AG04450 (cell line): ENCODE results near the gene ERC1. TPM values are rescaled to one million over a fixed set of nuclear protein-coding genes. Genes with fewer than 3 reads are reported as not detected.
"Not testable (repeated sequence)": the region's sequence is repeated elsewhere in the genome, so short reads cannot be mapped to it uniquely, and the experiment has no call there.

Experiments
- CTCF ChIA-PET: fragments of 300-600, 350-600 bp; formaldehyde crosslinking; extraction: SDS; loops from one replicate; lab custom pipeline; 2022; ENCODE audit warnings: antibody characterized with exemption, inconsistent platforms; lab: Charles Lee
- POLR2A ChIA-PET: fragments of 350-600 bp; formaldehyde crosslinking; extraction: SDS; loops from one replicate; lab custom pipeline; 2021; ENCODE audit warnings: antibody characterized with exemption, inconsistent platforms; lab: Yijun Ruan, JAX
- DNase-seq: peaks from one replicate; pipeline ENCODE4 v3.0.0-alpha.2; 2011; ENCODE audit warnings: low read depth, low spot score
- H3K27ac ChIP-seq: one replicate; pipeline ENCODE4 v1.5.1; 2012; ENCODE audit warnings: low read depth, low read length, control low read depth
- H3K27me3 ChIP-seq: one replicate; pipeline ENCODE4 v1.6.0; 2012; ENCODE audit warnings: low read length; ENCODE audit not compliant: control insufficient read depth, insufficient read depth
- H3K4me3 ChIP-seq: 2 replicates; pipeline ENCODE4 v1.5.1; 2011; ENCODE audit warnings: mild to moderate bottlenecking, low read depth, low read length, control low read depth
- H3K9me3 ChIP-seq: 2 replicates; pipeline ENCODE4 v1.5.1; 2012; ENCODE audit warnings: low read length; ENCODE audit not compliant: control insufficient read depth, insufficient read depth
- polyA plus RNA-seq: library from polyadenylated mRNA; depleted of rRNA; stranded (reverse); fragments of >200 nt; gene quantifications from 2 replicates; pipeline ENCODE4 v1.2.3, GENCODE V29; 2011
- TF ChIP-seq, protein P1 (sequence below): IDR thresholded peaks from 2 replicates; pipeline ENCODE4 v1.5.1; 2011; ENCODE audit warnings: low read depth, low read length, control low read depth, inconsistent platforms

Gene ERC1
- polyA plus RNA-seq, 1 experiment: 28.6 TPM

DNA sequence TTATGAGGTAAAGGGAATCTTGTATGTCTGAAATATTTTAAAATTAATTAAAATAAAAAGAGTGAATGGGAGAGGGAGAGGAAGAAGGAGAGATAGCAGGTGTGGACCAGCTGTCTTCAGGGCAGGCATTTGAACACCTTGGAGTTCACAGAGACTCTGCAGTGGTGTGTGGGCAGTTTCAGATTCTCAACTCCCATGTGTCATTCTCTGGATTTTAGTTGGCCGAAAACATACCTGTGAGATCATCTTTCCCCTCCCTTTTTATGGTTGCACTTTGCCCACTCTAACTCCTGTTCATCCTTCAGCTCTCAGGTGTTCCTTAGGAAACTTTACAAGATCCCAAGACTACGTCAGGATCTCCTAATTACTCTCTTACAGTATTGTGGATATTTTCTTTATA is 108.1 kb downstream of the ERC1 start:
- Histone ChIP-seq H3K4me3 (no peak overlapping the region), H3K27me3 (no peaks in the 10 kb centered on the region), H3K9me3 (no peaks in the 10 kb centered on the region), H3K27ac (no peak overlapping the region)
- DNase-seq: no peak
- ChIA-PET POLR2A (no interaction called here), CTCF (no interaction called here)
- TF ChIP-seq, protein P1, sequence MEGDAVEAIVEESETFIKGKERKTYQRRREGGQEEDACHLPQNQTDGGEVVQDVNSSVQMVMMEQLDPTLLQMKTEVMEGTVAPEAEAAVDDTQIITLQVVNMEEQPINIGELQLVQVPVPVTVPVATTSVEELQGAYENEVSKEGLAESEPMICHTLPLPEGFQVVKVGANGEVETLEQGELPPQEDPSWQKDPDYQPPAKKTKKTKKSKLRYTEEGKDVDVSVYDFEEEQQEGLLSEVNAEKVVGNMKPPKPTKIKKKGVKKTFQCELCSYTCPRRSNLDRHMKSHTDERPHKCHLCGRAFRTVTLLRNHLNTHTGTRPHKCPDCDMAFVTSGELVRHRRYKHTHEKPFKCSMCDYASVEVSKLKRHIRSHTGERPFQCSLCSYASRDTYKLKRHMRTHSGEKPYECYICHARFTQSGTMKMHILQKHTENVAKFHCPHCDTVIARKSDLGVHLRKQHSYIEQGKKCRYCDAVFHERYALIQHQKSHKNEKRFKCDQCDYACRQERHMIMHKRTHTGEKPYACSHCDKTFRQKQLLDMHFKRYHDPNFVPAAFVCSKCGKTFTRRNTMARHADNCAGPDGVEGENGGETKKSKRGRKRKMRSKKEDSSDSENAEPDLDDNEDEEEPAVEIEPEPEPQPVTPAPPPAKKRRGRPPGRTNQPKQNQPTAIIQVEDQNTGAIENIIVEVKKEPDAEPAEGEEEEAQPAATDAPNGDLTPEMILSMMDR: no peak

- H3K27ac ChIP-seq, H3K4me3 ChIP-seq, DNase-seq, POLR2A ChIA-PET, H3K9me3 ChIP-seq, H3K27me3 ChIP-seq, CTCF ChIA-PET: not testable (repeated sequence)
Measured at GRCh38 chr12:1099618-1100017, 108.6 kb downstream of the ERC1 start.

DNA sequence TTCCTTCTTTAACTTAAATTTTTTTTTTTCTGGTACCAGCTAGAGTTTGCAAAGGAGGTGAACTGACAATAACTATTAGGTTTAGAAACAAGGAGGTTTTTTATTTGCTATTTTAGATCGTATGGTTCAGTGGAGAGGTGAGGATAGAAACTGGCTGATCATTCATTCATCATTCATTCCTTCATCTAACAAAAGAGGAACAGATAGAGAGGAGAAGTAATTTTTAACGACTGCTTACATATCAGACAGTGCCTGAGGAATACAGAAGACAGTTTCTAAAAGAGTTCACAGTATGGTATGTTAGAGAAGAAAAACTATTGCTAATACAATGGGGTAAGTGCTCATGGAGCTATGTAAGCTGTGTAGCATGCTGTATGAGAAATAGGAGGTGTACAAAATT is 111.1 kb downstream of the ERC1 start:
- ChIA-PET CTCF (interaction anchor here (1.7 to 5.0 kb wide), 2 partner anchors 9 to 16 kb away, joined by 10 to 42 read pairs; no protein-coding TSS in a partner anchor), POLR2A (no interaction called here)
- TF ChIP-seq, protein P1: no peak
- no peak for DNase-seq
- Histone ChIP-seq H3K9me3 (no peaks in the 10 kb centered on the region), H3K4me3 (no peak overlapping the region), H3K27me3 (no peaks in the 10 kb centered on the region), H3K27ac (no peak overlapping the region)

GRCh38 chr12:1102791-1103450 is 111.9 kb downstream of the ERC1 start:
- no peak for DNase-seq
- H3K27me3 ChIP-seq: no peaks in the 10 kb centered on the region
- no peak overlapping the region for H3K27ac ChIP-seq
- TF ChIP-seq, protein P1: no peak
- ChIA-PET POLR2A (no interaction called here), CTCF (interaction anchor here (1.7 to 5.0 kb wide), 3 partner anchors 10 to 154 kb away, joined by 5 to 42 read pairs (median 10); partner anchors contain the start of gene RAD52)
- no peak overlapping the region for H3K4me3 ChIP-seq
- H3K9me3 ChIP-seq: no peaks in the 10 kb centered on the region

DNA sequence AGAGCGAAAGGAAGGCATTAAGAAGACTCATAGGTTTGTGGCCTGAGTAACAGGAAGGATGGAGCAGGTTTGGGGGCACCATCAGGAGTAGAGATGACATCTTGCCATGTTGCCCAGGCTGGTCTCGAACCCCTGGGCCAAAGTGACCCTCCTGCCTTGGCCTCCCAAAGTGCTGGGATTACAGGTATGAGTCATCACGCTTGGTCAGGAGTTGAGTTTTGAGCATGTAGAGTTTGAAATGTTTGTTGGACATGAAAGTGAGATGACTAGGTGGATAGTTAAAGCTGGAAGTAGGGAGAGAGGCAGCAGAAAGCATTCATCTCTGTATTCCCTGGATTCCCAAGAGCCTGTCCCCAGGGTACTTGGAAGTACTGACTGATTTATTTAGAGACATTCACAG is 112.6 kb downstream of the ERC1 start:
- no peak overlapping the region for H3K4me3 ChIP-seq
- POLR2A ChIA-PET: interaction anchor here (0.7 kb wide), 1 partner anchor 11 kb away, joined by 3 read pairs; no protein-coding TSS in a partner anchor
- DNase-seq: no peak
- TF ChIP-seq, protein P1: no peak
- CTCF ChIA-PET: interaction anchor here (1.7 to 5.0 kb wide), 4 partner anchors 11 to 154 kb away, joined by 5 to 42 read pairs (median 12); partner anchors contain the start of gene RAD52
- no peaks in the 10 kb centered on the region for H3K9me3 ChIP-seq
- H3K27me3 ChIP-seq: no peaks in the 10 kb centered on the region
- H3K27ac ChIP-seq: no peak overlapping the region
